Choroid plexus epithelial cell (primary cell): ENCODE measurements around the gene SCAPER.

ENCODE experiments used
- DNase-seq: peaks from one replicate; pipeline ENCODE4 v3.0.0-alpha.2; 2010; ENCODE audit warnings: low read depth
- H3K4me3 ChIP-seq: 2 replicates; pipeline ENCODE4 v1.5.1; 2011; ENCODE audit warnings: low read depth, mild to moderate bottlenecking, control low read depth, low read length, moderate library complexity
- CTCF ChIP-seq: conservative IDR thresholded peaks from 2 replicates; pipeline ENCODE4 v1.5.1; 2011; ENCODE audit warnings: low read depth, mild to moderate bottlenecking, control low read depth, inconsistent platforms, low read length, moderate library complexity

The SCAPER gene

GRCh38 chr15:76384409-76384808, 520.7 kb downstream of the SCAPER start:
- H3K4me3 ChIP-seq = no peak overlapping the region
- DNase-seq = no peak
- no peak for TF ChIP-seq CTCF

GRCh38 chr15:76382987-76383728, 522.0 kb downstream of the SCAPER start:
- no peak for DNase-seq

GRCh38 chr15:76381366-76381765, 523.8 kb downstream of the SCAPER start:
- no peak for TF ChIP-seq CTCF
- DNase-seq = no peak
- H3K4me3 ChIP-seq = no peak overlapping the region

More at GRCh38 chr15:76382987-76383728, 522.0 kb downstream of the SCAPER start:
- TF ChIP-seq CTCF = no peak
- no peak overlapping the region for H3K4me3 ChIP-seq

GRCh38 chr15:76380249-76380648, 524.9 kb downstream of the SCAPER start:
- no peak overlapping the region for H3K4me3 ChIP-seq
- no peak for TF ChIP-seq CTCF
- DNase-seq = no peak

- DNase-seq = no peak
- H3K4me3 ChIP-seq = no peak overlapping the region
- TF ChIP-seq CTCF = no peak
These were observed 526.4 kb downstream of the SCAPER start for GRCh38 chr15:76378691-76379090.

- no peak for DNase-seq
- TF ChIP-seq CTCF = no peak
- H3K4me3 ChIP-seq = no peak overlapping the region
These were observed 527.4 kb downstream of the SCAPER start for GRCh38 chr15:76377751-76378150.

- H3K4me3 ChIP-seq = no peak overlapping the region
- no peak for TF ChIP-seq CTCF
- no peak for DNase-seq
These were observed 527.9 kb downstream of the SCAPER start for GRCh38 chr15:76377217-76377616.
